GM19467 (cell line): ENCODE results near the gene IFI44L.

Source experiments
- ATAC-seq: cut with Tn5 transposase; IDR thresholded peaks from one replicate; pipeline ENCODE4 v1.9.1; 2021; ENCODE audit warnings: mild to moderate bottlenecking, moderate library complexity; ENCODE audit not compliant: unreplicated experiment

The IFI44L gene

DNA sequence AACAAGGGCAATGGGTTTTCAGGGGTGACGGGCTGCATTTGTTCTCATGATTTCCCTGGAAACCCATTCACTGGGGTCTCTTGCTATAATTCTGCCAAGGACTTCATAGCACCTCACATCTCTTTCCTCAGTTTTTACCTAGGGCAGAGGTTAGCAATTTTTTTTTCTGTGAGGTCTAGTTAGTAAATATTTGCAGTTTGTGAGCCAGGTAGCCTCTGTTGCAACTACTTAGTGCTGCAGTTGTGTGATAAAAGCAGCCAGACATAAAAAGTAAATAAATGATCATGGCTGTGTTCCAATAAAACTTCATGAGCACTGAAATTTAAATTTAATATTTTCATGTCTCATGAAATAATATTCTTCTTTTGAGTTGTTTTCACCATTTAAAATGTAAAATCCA is 67.1 kb downstream of the IFI44L start:
- ATAC-seq, result no peak

DNA sequence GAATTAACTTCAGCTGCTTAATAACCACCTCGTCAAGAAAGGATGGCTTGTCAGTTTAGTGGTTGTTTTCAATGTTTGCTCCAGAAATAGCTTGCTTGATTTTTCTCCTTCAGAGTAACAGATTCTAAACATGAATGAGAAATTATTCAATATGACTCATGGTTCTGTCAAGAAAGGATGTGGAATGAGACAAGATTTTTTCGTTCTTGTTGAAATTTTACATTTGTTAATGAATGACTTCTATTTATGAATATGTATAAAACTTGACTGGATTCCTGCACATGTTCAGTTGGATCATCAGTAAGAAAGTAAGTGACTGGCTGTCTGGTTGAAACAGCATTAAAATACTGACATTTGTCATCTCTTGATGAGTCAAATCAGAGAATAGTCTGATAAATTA is 67.7 kb downstream of the IFI44L start:
- ATAC-seq, result no peak

DNA sequence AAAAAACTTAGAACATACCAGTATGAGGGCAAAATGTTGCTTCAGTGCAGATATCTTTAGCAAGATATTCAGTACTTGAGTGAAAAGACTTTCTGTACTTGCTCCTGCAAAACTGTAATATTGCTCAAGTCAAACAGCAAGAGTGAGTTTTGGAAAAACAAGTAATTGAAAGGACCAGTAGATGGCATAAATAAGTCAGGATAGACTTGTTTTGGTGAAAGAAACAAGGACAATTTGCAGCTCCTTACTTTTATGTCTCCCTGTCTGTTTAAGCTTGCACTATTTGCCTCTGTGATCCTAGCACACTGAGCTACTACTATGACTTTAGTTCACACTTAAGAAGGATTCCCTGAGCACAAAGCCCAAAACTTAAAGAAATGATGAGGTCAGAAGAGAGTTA is 68.4 kb downstream of the IFI44L start:
- no peak for ATAC-seq

DNA sequence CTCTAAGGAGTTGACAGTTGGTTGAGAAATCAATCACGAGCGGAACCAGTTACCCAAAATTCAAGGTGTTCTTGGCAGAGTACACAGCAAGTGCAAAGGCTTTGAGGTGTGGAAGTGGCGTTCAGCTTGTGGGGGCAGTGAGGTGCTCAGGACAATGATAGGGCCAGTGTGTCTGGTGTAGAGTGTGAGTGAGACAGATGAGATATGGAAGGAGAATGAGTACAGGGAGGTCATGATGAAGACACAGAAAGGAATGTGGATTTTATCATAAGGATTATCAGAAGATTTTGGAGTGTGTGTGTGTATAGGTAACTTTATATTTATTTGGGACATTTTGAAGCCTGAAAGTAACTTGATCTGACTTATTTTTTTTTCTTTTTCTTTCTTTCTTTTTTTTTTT is 70.3 kb downstream of the IFI44L start:
- no peak for ATAC-seq

DNA sequence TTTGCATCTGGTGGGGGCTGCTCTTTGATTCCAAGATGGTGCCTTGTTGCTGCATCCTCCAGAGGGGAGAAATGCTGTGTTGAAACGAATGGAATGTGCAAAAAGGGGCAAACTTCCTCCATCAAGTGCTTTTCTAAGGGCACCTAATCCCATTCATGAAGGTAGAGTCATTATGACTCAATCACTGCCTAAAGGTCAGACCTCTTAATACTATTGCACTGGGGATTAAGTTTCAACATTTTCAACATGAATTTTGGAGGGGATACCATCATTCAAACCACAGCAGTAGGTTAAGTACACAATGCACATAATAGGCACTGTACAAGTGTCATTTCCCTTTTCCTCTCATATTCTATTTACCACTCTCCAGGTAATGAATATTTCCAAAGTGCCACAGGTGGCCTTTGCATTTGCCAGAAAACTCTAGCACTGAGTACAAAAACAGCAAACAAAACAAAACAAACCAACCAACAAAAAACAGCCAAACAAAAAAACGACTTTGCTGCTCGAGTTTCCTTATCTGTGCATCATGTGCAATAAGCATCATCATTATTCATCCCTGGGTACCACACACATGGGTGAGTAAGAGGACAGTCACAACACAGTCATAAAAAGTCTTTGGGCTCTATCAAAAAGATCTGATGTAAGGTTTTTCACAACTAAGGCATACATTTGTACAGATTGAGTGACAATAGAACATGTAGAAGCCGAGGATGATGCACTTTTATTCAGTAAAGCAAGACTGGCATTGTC is 71.9 kb downstream of the IFI44L start:
- ATAC-seq, result no peak
